Keratinocyte (primary cell): ENCODE measurements around the gene GALNT7. TPM values are rescaled to one million over a fixed set of nuclear protein-coding genes. Genes with fewer than 3 reads are reported as not detected.

ENCODE experiments used
- DNase-seq: peaks from one replicate; pipeline ENCODE4 v3.0.0-alpha.2; 2011; ENCODE audit warnings: low read depth, missing footprints, low spot score
- FAIRE-seq: peaks from 2 replicates; lab custom pipeline; 2011; peaks lifted over from hg19 to GRCh38; lab: Jason Lieb, UNC
- H2AFZ ChIP-seq: 2 replicates; pipeline ENCODE4 v1.6.0; 2012; ENCODE audit warnings: low read length, control low read depth, inconsistent platforms; ENCODE audit not compliant: control insufficient read depth
- H3K27ac ChIP-seq: 2 replicates; pipeline ENCODE4 v1.5.1; 2011; ENCODE audit warnings: low read length; ENCODE audit not compliant: control insufficient read depth, insufficient read depth
- H3K27me3 ChIP-seq: 3 replicates; pipeline ENCODE4 v1.6.0; 2011; ENCODE audit warnings: low read length; ENCODE audit not compliant: control insufficient read depth, insufficient read depth; ENCODE audit errors: extremely low read depth
- H3K36me3 ChIP-seq, 2 experiments: 2 replicates in 1 of 2; 3 replicates in 1 of 2; pipeline ENCODE4 v1.5.1; 2011; ENCODE audit warnings: low read length in 2 of 2, mild to moderate bottlenecking in 1 of 2; ENCODE audit not compliant: control insufficient read depth in 2 of 2, insufficient read depth in 2 of 2; ENCODE audit errors: extremely low read depth in 1 of 2
- H3K4me1 ChIP-seq: 3 replicates; pipeline ENCODE4 v1.5.1; 2011; ENCODE audit warnings: low read length; ENCODE audit not compliant: control insufficient read depth, insufficient read depth; ENCODE audit errors: extremely low read depth
- H3K4me2 ChIP-seq: 3 replicates; pipeline ENCODE4 v1.6.0; 2011; ENCODE audit warnings: low read depth, low read length; ENCODE audit not compliant: control insufficient read depth, insufficient read depth; ENCODE audit errors: extremely low read depth
- H3K4me3 ChIP-seq, 3 experiments: fragments of 200-600 bp in 1 of 3; sonication (generic) in 1 of 3; 2 replicates in 2 of 3; 3 replicates in 1 of 3; pipeline ENCODE4 v1.5.1; 2011 to 2016; ENCODE audit warnings: low read length in 3 of 3, mild to moderate bottlenecking in 3 of 3, control low read depth in 2 of 3, inconsistent platforms in 1 of 3, low read depth in 1 of 3, mixed read lengths in 1 of 3, mixed run types in 1 of 3, moderate library complexity in 1 of 3; ENCODE audit not compliant: control insufficient read depth in 2 of 3, insufficient read depth in 2 of 3; ENCODE audit errors: extremely low read depth in 1 of 3
- H3K79me2 ChIP-seq: 2 replicates; pipeline ENCODE4 v1.6.0; 2012; ENCODE audit warnings: low read length; ENCODE audit not compliant: control insufficient read depth, insufficient read depth
- H3K9ac ChIP-seq: 3 replicates; pipeline ENCODE4 v1.6.0; 2011; ENCODE audit warnings: low read length; ENCODE audit not compliant: control insufficient read depth, insufficient read depth; ENCODE audit errors: extremely low read depth
- H3K9me1 ChIP-seq: 3 replicates; pipeline ENCODE4 v1.6.0; 2011; ENCODE audit warnings: low read length; ENCODE audit not compliant: control insufficient read depth, insufficient read depth; ENCODE audit errors: extremely low read depth
- H3K9me3 ChIP-seq: 2 replicates; pipeline ENCODE4 v1.5.1; 2012; ENCODE audit warnings: low read depth, low read length; ENCODE audit not compliant: control insufficient read depth
- H4K20me1 ChIP-seq: 3 replicates; pipeline ENCODE4 v1.6.0; 2011; ENCODE audit warnings: low read length; ENCODE audit not compliant: control insufficient read depth, insufficient read depth; ENCODE audit errors: extremely low read depth
- EZH2 ChIP-seq: IDR thresholded peaks from one replicate; pipeline ENCODE4 v1.6.1; 2012; ENCODE audit warnings: inconsistent platforms, mild to moderate bottlenecking, low read length, moderate library complexity
- dilution Hi-C: fragments of 300-500 bp; cut with MboI; formaldehyde crosslinking; loops from one replicate; pipeline ENCODE4 v1.7.0; 2020; ENCODE audit warnings: low sequenced_read_pairs; ENCODE audit not compliant: extremely low pct_ligation_motif_present
- polyA plus RNA-seq, 5 experiments: library from polyadenylated mRNA; depleted of rRNA in 3 of 5; stranded (reverse) in 3 of 5; stranded (forward) in 1 of 5; unstranded in 1 of 5; fragments of >200 nt; gene quantifications; 1 replicate in 1 of 5; 2 replicates in 3 of 5; 3 replicates in 1 of 5; pipeline versions ENCODE4 v1.2.1 to v1.2.3, GENCODE V29; 2011 to 2012; ENCODE audit warnings: missing spikeins in 2 of 5, low read depth in 1 of 5, low replicate concordance in 1 of 5
- TF ChIP-seq, protein P1 (sequence below), 3 experiments: IDR thresholded peaks in 1 of 3; conservative IDR thresholded peaks in 1 of 3; optimal IDR thresholded peaks in 1 of 3; 2 replicates in 2 of 3; 3 replicates in 1 of 3; pipeline versions ENCODE3 to v1.5.1; 2011; ENCODE audit warnings: low read length in 3 of 3, mild to moderate bottlenecking in 3 of 3, moderate library complexity in 2 of 3, control low read depth in 1 of 3, inconsistent platforms in 1 of 3; ENCODE audit not compliant: insufficient read depth in 2 of 3; ENCODE audit errors: extremely low read depth in 1 of 3

Gene GALNT7
- polyA plus RNA-seq, 1 donor (not counting 4 experiments of a cell fraction or from before 2014, with no cell fraction given), result 28.8 TPM

DNA sequence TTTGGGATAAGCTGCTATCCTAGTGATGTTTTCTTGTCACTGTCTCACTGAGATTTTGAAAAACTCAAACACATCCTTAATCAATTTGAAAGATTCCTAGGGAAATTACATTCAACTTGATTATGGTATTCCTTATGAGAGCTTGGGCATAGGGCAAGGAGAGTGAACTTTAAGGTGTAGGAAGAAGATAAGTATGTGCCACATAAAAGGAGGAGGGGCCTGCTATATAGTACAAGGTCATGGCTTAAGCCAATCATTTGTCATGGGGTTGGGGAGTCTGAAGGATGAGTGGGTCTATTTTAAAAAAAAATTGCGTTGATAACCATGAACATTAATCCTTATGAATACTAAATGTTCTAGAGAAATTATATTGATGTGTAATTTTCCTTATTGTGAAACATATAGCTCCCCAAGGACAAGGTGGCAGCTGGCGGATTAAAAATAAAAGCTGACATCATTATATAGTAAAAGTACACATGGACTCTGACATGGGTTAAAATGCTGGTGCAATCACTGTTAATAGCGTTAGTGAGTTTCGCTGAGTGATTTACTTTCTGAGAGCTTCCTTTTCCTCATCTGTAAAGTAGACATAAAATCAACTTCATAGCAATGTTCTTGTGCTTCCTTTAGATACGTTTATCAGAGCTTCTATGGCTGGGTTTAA lies 17.4 kb downstream of the GALNT7 start:
- no peak overlapping the region for H3K4me2 ChIP-seq
- FAIRE-seq, result no peak
- H4K20me1 ChIP-seq, result no peaks in the 10 kb centered on the region
- no peak overlapping the region for H2AFZ ChIP-seq
- H3K4me3 ChIP-seq, result no peak overlapping the region
- no peaks in the 10 kb centered on the region for H3K36me3 ChIP-seq
- H3K4me1 ChIP-seq, result peaks cover 15% of the 10 kb centered on the region
- dilution Hi-C loops, result no loop called here
- no peak overlapping the region for H3K9ac ChIP-seq
- H3K27me3 ChIP-seq, result no peaks in the 10 kb centered on the region
- no peak overlapping the region for H3K27ac ChIP-seq
- H3K79me2 ChIP-seq, result peaks cover 7% of the 10 kb centered on the region
- H3K9me1 ChIP-seq, result no peaks in the 10 kb centered on the region
- H3K9me3 ChIP-seq, result no peaks in the 10 kb centered on the region
- no peak for TF ChIP-seq EZH2
- TF ChIP-seq, protein P1, sequence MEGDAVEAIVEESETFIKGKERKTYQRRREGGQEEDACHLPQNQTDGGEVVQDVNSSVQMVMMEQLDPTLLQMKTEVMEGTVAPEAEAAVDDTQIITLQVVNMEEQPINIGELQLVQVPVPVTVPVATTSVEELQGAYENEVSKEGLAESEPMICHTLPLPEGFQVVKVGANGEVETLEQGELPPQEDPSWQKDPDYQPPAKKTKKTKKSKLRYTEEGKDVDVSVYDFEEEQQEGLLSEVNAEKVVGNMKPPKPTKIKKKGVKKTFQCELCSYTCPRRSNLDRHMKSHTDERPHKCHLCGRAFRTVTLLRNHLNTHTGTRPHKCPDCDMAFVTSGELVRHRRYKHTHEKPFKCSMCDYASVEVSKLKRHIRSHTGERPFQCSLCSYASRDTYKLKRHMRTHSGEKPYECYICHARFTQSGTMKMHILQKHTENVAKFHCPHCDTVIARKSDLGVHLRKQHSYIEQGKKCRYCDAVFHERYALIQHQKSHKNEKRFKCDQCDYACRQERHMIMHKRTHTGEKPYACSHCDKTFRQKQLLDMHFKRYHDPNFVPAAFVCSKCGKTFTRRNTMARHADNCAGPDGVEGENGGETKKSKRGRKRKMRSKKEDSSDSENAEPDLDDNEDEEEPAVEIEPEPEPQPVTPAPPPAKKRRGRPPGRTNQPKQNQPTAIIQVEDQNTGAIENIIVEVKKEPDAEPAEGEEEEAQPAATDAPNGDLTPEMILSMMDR (optimal IDR thresholded peaks at IDR 0.05 in 1 of 3, IDR thresholded peaks at IDR 0.05 in 1 of 3, conservative IDR thresholded peaks at IDR 0.05 in 1 of 3; ENCODE audit: extremely low read depth in 1 of 3, insufficient read depth in 2 of 3, low read length in 3 of 3), result no peak
- no peak for DNase-seq

DNA sequence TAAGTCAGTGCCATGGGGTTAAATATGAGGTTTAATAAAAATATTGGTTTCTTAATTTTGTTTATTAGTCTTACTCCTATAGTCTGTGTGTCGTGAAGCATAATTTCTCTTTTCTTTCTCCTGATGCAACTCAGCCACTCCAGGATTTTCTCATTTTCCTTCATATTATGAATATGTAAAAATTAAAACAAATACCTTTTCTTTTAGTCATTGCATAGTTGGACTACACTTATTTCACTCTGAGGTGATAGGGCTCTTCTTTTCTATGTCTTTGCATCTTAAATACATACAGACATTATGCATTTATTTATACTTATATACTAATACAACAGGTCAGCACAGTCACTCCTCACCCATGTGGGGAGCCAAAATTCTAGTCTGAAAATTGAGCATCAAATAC lies 19.1 kb downstream of the GALNT7 start:
- Histone ChIP-seq H3K9ac (no peak overlapping the region), H3K4me1 (peaks cover 17% of the 10 kb centered on the region), H3K36me3 (no peaks in the 10 kb centered on the region), H2AFZ (no peak overlapping the region), H3K27me3 (no peaks in the 10 kb centered on the region), H3K79me2 (peaks cover 9% of the 10 kb centered on the region), H3K27ac (no peak overlapping the region), H4K20me1 (no peaks in the 10 kb centered on the region), H3K4me3 (no peak overlapping the region), H3K9me1 (no peaks in the 10 kb centered on the region), H3K9me3 (no peaks in the 10 kb centered on the region), H3K4me2 (no peak overlapping the region)
- DNase-seq (no peak), FAIRE-seq (no peak)
- TF ChIP-seq, protein P1 (optimal IDR thresholded peaks at IDR 0.05 in 1 of 3, IDR thresholded peaks at IDR 0.05 in 1 of 3, conservative IDR thresholded peaks at IDR 0.05 in 1 of 3; ENCODE audit: extremely low read depth in 1 of 3, insufficient read depth in 2 of 3, low read length in 3 of 3), result no peak
- no peak for TF ChIP-seq EZH2
- dilution Hi-C loops, result no loop called here
